22Rv1 (cell line): ENCODE measurements around the gene BAX.

Experiments used
- ZFX ChIP-seq: fragments of 450-650 bp; IDR thresholded peaks from 2 replicates; pipeline ENCODE4 v1.6.1; 2017; ENCODE audit warnings: antibody characterized with exemption, borderline replicate concordance
- TF ChIP-seq, protein P1 (sequence below): fragments of 450-650 bp; IDR thresholded peaks from 2 replicates; pipeline ENCODE4 v1.5.1; 2017; ENCODE audit warnings: mild to moderate bottlenecking

DNA sequence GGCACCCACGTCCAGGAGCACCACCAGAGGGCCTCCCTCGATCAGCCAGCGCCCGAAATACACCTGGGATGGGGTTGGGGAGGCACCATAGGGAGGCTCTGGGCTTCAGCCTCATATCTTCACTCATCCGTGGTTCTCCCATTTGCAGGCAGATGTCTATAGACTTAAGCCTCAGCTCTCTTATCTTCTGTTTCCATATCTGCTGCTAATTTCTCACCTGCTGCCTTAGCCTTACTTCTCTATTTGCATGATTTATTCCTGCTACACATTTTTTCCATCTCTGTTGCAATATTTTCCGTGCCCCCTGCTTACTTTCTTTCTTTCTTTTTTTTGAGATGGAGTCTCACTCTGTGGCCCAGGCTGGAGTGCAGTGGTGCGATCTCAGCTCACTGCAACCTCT lies 32.6 kb downstream of the BAX start:
- TF ChIP-seq, protein P1, sequence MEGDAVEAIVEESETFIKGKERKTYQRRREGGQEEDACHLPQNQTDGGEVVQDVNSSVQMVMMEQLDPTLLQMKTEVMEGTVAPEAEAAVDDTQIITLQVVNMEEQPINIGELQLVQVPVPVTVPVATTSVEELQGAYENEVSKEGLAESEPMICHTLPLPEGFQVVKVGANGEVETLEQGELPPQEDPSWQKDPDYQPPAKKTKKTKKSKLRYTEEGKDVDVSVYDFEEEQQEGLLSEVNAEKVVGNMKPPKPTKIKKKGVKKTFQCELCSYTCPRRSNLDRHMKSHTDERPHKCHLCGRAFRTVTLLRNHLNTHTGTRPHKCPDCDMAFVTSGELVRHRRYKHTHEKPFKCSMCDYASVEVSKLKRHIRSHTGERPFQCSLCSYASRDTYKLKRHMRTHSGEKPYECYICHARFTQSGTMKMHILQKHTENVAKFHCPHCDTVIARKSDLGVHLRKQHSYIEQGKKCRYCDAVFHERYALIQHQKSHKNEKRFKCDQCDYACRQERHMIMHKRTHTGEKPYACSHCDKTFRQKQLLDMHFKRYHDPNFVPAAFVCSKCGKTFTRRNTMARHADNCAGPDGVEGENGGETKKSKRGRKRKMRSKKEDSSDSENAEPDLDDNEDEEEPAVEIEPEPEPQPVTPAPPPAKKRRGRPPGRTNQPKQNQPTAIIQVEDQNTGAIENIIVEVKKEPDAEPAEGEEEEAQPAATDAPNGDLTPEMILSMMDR: no peak
- TF ChIP-seq ZFX: no peak
